Right atrium auricular region (tissue), 2 donors: Measurements from ENCODE around the gene CSNK1G3. TPM values are rescaled to one million over a fixed set of nuclear protein-coding genes. Genes with fewer than 3 reads are reported as not detected.

Source experiments
- DNase-seq: peaks from one replicate; pipeline ENCODE4 v3.0.0-alpha.2; 2019; ENCODE audit warnings: low spot score
- H3K27ac ChIP-seq, 2 donors: fragments of 200-600 bp; sonication (generic); 1 replicate in 1 of 2; 2 replicates in 1 of 2; pipeline ENCODE4 v1.5.1; 2016 to 2019
- H3K27me3 ChIP-seq, 2 donors: fragments of 200-600 bp; sonication (generic); one replicate each; pipeline versions ENCODE4 v1.5.1 to v1.6.0; 2017 to 2019
- H3K36me3 ChIP-seq: fragments of 200-600 bp; sonication (generic); one replicate; pipeline ENCODE4 v1.5.1; 2016
- H3K4me1 ChIP-seq, 2 donors: fragments of 200-600 bp; sonication (generic); one replicate each; pipeline versions ENCODE4 v1.5.1 to v1.6.0; 2017 to 2019
- H3K4me3 ChIP-seq, 2 donors: fragments of 200-600 bp; sonication (generic); 1 replicate in 1 of 2; 2 replicates in 1 of 2; pipeline ENCODE4 v1.5.1; 2017 to 2019; ENCODE audit warnings: mild to moderate bottlenecking in 1 of 2, moderate library complexity in 1 of 2
- H3K9me3 ChIP-seq, 2 donors: fragments of 200-600 bp; sonication (generic); one replicate each; pipeline ENCODE4 v1.5.1; 2019
- total RNA-seq, 2 donors: library from RNA; depleted of rRNA; stranded (reverse); fragments of >200 nt; gene quantifications; one replicate each; pipeline ENCODE4 v1.1.0, GENCODE V29; 2016
- TF ChIP-seq, protein P1 (sequence below), 2 donors: fragments of 200-600 bp; sonication (generic); IDR thresholded peaks; one replicate each; pipeline ENCODE4 v1.5.1; 2019; ENCODE audit warnings: antibody characterized with exemption in 2 of 2

The CSNK1G3 gene
- total RNA-seq, 2 donors from 2014 or later = 28.1 to 28.9 TPM

DNA sequence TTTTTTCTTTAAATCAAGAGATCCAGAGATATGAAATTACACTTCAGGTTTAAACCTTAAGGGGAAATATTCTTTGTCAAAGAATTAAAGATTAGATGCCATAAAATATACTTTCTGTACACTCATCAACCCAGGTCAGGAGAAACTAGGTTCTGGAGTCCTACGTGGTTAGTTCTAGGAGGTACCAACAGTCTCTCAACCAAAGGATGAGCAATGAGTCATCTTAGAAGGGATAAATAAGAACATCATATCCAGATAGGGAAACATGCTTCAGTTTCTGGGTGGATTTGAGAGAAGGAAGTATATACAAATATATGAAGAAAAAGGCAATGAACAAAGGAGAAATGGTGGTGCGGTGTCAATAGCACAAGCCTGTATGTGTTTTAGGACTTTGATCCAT is 98.2 kb downstream of the CSNK1G3 start:
- H3K4me1 ChIP-seq = peaks cover 0 to 4% of the 10 kb centered on the region in 2 donors
- DNase-seq = no peak
- no peaks in the 10 kb centered on the region for H3K27me3 ChIP-seq
- no peak overlapping the region for H3K4me3 ChIP-seq
- no peaks in the 10 kb centered on the region for H3K9me3 ChIP-seq
- H3K36me3 ChIP-seq = peaks cover 2% of the 10 kb centered on the region
- no peak overlapping the region for H3K27ac ChIP-seq
- TF ChIP-seq, protein P1, sequence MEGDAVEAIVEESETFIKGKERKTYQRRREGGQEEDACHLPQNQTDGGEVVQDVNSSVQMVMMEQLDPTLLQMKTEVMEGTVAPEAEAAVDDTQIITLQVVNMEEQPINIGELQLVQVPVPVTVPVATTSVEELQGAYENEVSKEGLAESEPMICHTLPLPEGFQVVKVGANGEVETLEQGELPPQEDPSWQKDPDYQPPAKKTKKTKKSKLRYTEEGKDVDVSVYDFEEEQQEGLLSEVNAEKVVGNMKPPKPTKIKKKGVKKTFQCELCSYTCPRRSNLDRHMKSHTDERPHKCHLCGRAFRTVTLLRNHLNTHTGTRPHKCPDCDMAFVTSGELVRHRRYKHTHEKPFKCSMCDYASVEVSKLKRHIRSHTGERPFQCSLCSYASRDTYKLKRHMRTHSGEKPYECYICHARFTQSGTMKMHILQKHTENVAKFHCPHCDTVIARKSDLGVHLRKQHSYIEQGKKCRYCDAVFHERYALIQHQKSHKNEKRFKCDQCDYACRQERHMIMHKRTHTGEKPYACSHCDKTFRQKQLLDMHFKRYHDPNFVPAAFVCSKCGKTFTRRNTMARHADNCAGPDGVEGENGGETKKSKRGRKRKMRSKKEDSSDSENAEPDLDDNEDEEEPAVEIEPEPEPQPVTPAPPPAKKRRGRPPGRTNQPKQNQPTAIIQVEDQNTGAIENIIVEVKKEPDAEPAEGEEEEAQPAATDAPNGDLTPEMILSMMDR (IDR thresholded peaks at IDR 0.05) = no peak

DNA sequence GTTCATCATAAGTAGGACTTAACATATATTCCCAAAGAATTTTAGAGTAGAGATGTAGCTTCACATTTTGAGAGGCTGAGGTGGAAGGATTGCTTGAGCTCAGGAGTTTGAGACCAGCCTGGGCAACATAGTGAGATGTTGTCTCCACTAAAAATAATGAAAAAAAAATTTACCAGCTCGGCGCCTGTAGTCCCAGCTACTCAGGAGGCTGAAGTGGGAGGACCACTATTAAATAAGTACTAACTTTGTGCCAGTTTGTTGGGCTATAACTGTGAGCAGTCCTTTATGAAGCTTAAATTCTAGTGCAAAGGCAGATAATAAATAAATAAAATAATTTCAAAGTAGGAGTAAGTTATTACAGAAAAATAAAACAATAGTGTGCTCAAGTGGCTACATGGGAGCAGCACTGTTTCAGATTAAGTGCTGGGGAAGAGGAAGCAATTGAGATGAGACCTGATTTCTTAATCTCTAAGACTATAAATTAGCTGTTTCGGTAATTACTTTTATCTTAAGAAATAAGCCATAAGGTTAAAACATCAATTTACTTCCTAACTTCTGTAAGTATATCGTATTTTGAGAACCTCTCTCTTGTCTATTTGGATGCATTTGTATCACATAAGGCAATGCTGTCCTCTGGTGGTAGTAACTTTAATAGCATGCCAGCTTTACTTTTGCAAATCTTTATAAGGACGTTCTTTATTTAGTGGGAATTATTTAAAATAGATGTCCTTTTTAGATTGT is 98.9 kb downstream of the CSNK1G3 start:
- Histone ChIP-seq H3K4me3 (no peak overlapping the region), H3K27me3 (no peaks in the 10 kb centered on the region), H3K4me1 (peaks cover 0 to 4% of the 10 kb centered on the region in 2 donors), H3K36me3 (peaks cover 7% of the 10 kb centered on the region), H3K9me3 (no peaks in the 10 kb centered on the region), H3K27ac (no peak overlapping the region)
- no peak for DNase-seq
- TF ChIP-seq, protein P1 (IDR thresholded peaks at IDR 0.05) = peak; percentile 97 to 99

DNA sequence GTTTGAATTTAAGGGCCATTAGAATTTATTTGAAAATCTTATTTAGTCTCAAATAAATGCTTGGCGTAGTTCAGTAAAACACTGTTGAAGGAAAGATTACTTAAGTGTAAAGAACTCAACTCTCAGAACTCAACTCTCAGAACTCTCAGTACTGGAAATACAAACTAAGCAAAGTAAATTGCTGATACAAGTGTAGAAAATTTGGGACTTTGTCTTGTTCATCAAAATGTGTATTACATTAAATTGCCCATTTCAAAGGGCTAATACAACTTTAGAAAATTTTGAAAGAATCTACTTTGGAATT is 99.4 kb downstream of the CSNK1G3 start:
- no peak overlapping the region for H3K27ac ChIP-seq
- no peak overlapping the region for H3K4me3 ChIP-seq
- TF ChIP-seq, protein P1 (IDR thresholded peaks at IDR 0.05) = peak in 1 of 2 donors; percentile 18
- H3K27me3 ChIP-seq = no peaks in the 10 kb centered on the region
- no peaks in the 10 kb centered on the region for H3K9me3 ChIP-seq
- DNase-seq = no peak
- peaks cover 0 to 4% of the 10 kb centered on the region in 2 donors for H3K4me1 ChIP-seq
- peaks cover 7% of the 10 kb centered on the region for H3K36me3 ChIP-seq

DNA sequence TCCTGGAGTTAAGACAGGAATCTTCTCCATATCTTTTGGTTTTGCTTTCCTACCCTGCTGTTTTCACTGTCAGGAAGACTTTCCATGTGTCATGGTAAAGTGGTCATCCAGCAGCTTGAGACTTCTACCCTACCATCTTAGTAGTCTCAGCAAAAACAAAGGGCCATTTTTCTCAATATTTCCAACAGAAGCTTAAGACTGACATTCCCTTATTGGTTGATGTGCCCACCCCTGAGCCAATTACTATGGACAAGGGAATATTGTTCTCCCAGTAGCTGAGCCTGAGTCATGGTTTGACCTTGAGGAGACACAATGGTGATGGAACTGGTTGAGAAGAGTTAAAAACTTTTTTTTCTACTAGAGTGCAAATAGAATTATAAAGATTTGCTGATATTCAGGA is 105.6 kb downstream of the CSNK1G3 start:
- Histone ChIP-seq H3K27ac (no peak overlapping the region), H3K4me1 (no peaks in the 10 kb centered on the region), H3K36me3 (peaks cover 7% of the 10 kb centered on the region), H3K27me3 (no peaks in the 10 kb centered on the region), H3K4me3 (no peak overlapping the region), H3K9me3 (no peaks in the 10 kb centered on the region)
- TF ChIP-seq, protein P1 (IDR thresholded peaks at IDR 0.05) = no peak
- DNase-seq = no peak

GRCh38 chr5:123626051-123626450 is 114.1 kb downstream of the CSNK1G3 start:
- Histone ChIP-seq H3K9me3 (peaks cover 0 to 23% of the 10 kb centered on the region in 2 donors), H3K36me3 (no peaks in the 10 kb centered on the region), H3K27ac (no peak overlapping the region), H3K4me3 (no peak overlapping the region), H3K27me3 (no peaks in the 10 kb centered on the region), H3K4me1 (no peaks in the 10 kb centered on the region)
- TF ChIP-seq, protein P1 (IDR thresholded peaks at IDR 0.05) = no peak
- no peak for DNase-seq
